Vagina (tissue), 2 donors: ENCODE results near the gene ZNF597. TPM values are rescaled to one million over a fixed set of nuclear protein-coding genes. Genes with fewer than 3 reads are reported as not detected.
A peak's percentile ranks its signal among the peaks of the same experiment; 100 is the strongest.

Experiments
- DNase-seq, 2 donors: peaks; one replicate each; pipeline ENCODE4 v3.0.0-alpha.2; 2017; ENCODE audit errors: extremely low spot score in 2 of 2
- H3K27ac ChIP-seq: fragments of 200-600 bp; sonication (generic); one replicate; pipeline ENCODE4 v1.5.1; 2019
- H3K27me3 ChIP-seq: fragments of 200-600 bp; sonication (generic); one replicate; pipeline ENCODE4 v1.5.1; 2019
- H3K36me3 ChIP-seq, 2 donors: fragments of 200-600 bp; sonication (generic); one replicate each; pipeline ENCODE4 v1.5.1; 2017 to 2019
- H3K4me1 ChIP-seq: fragments of 200-600 bp; sonication (generic); one replicate; pipeline ENCODE4 v1.5.1; 2019
- H3K4me3 ChIP-seq, 2 donors: fragments of 200-600 bp; sonication (generic); 1 replicate in 1 of 2; 2 replicates in 1 of 2; pipeline ENCODE4 v1.5.1; 2016 to 2019
- H3K9me3 ChIP-seq: fragments of 200-600 bp; sonication (generic); one replicate; pipeline ENCODE4 v1.5.1; 2019
- CTCF ChIP-seq, 3 experiments: fragments of 450-650 bp in 2 of 3; fragments of 200-600 bp in 1 of 3; sonication (generic) in 1 of 3; IDR thresholded peaks; one replicate each; pipeline ENCODE4 v1.5.1; 2017 to 2019; ENCODE audit warnings: antibody characterized with exemption in 3 of 3, mild to moderate bottlenecking in 2 of 3, moderate library complexity in 2 of 3
- POLR2A ChIP-seq, 2 donors: fragments of 450-650 bp; IDR thresholded peaks; one replicate each; pipeline ENCODE4 v1.6.1; 2017; ENCODE audit warnings: antibody characterized with exemption in 2 of 2, mild to moderate bottlenecking in 2 of 2, moderate library complexity in 2 of 2
- POLR2AphosphoS5 ChIP-seq, 2 donors: sonication (generic); formaldehyde crosslinking; IDR thresholded peaks; one replicate each; pipeline ENCODE4 v1.9.0; 2017; ENCODE audit warnings: antibody characterized with exemption in 2 of 2, mild to moderate bottlenecking in 2 of 2, low read depth in 1 of 2; ENCODE audit not compliant: insufficient read depth in 1 of 2
- intact Hi-C: fragments of 100-400 bp; cut with DNase I; formaldehyde crosslinking; loops from one replicate; pipeline ENCODE4 v1.15.1; 2023
- total RNA-seq: library from RNA; depleted of rRNA; stranded (reverse); fragments of >200 nt; gene quantifications from one replicate; pipeline ENCODE4 v1.2.3, GENCODE V29; 2016

ZNF597 gene
- total RNA-seq, 1 donor from 2014 or later: 2.0 TPM

GRCh38 chr16:3454093-3454492 lies 10.8 kb upstream of the ZNF597 start:
- no peaks in the 10 kb centered on the region for H3K9me3 ChIP-seq
- intact Hi-C loops: no loop called here
- H3K36me3 ChIP-seq: no peaks in the 10 kb centered on the region
- no peaks in the 10 kb centered on the region for H3K27me3 ChIP-seq
- no peak for DNase-seq
- TF ChIP-seq CTCF (IDR thresholded peaks at IDR 0.05) (no peak), POLR2AphosphoS5 (IDR thresholded peaks at IDR 0.05; ENCODE audit: insufficient read depth in 1 of 2, low read depth in 1 of 2) (no peak), POLR2A (IDR thresholded peaks at IDR 0.05) (no peak)
- H3K4me1 ChIP-seq: peaks cover 15% of the 10 kb centered on the region
- H3K4me3 ChIP-seq: no peak overlapping the region
- no peak overlapping the region for H3K27ac ChIP-seq

- no peaks in the 10 kb centered on the region for H3K27me3 ChIP-seq
- peak overlapping the region; percentile 52 to 59 for H3K4me3 ChIP-seq
- H3K9me3 ChIP-seq: peaks cover 5% of the 10 kb centered on the region
- H3K36me3 ChIP-seq: peaks cover 0 to 20% of the 10 kb centered on the region in 2 donors
- H3K4me1 ChIP-seq: peaks cover 7% of the 10 kb centered on the region
- intact Hi-C loops: no loop called here
- TF ChIP-seq CTCF (IDR thresholded peaks at IDR 0.05) (no peak), POLR2AphosphoS5 (IDR thresholded peaks at IDR 0.05; ENCODE audit: insufficient read depth in 1 of 2, low read depth in 1 of 2) (no peak), POLR2A (IDR thresholded peaks at IDR 0.05) (no peak)
- H3K27ac ChIP-seq: no peak overlapping the region
- DNase-seq: no peak
Measured at GRCh38 chr16:3444032-3444388, 706 bp upstream of the ZNF597 start.

- H3K36me3 ChIP-seq: peaks cover 0 to 33% of the 10 kb centered on the region in 2 donors
- H3K27me3 ChIP-seq: no peaks in the 10 kb centered on the region
- TF ChIP-seq CTCF (IDR thresholded peaks at IDR 0.05): no peak
- TF ChIP-seq POLR2AphosphoS5 (IDR thresholded peaks at IDR 0.05; ENCODE audit: insufficient read depth in 1 of 2, low read depth in 1 of 2): no peak
- H3K9me3 ChIP-seq: peaks cover 5% of the 10 kb centered on the region
- H3K27ac ChIP-seq: no peak overlapping the region
- no peak overlapping the region for H3K4me3 ChIP-seq
- peaks cover 6% of the 10 kb centered on the region for H3K4me1 ChIP-seq
- DNase-seq: no peak
- intact Hi-C loops: no loop called here
Measured at GRCh38 chr16:3439637-3440036, 3.7 kb downstream of the ZNF597 start.

GRCh38 chr16:3434373-3434772 lies 8.9 kb downstream of the ZNF597 start:
- Histone ChIP-seq H3K27ac (no peak overlapping the region), H3K4me1 (no peaks in the 10 kb centered on the region), H3K9me3 (no peaks in the 10 kb centered on the region), H3K4me3 (no peak overlapping the region), H3K36me3 (peaks cover 0 to 21% of the 10 kb centered on the region in 2 donors), H3K27me3 (no peaks in the 10 kb centered on the region)
- DNase-seq: no peak
- intact Hi-C loops: no loop called here
- TF ChIP-seq CTCF (IDR thresholded peaks at IDR 0.05) (no peak), POLR2AphosphoS5 (IDR thresholded peaks at IDR 0.05; ENCODE audit: insufficient read depth in 1 of 2, low read depth in 1 of 2) (no peak), POLR2A (IDR thresholded peaks at IDR 0.05) (no peak)

- Histone ChIP-seq H3K4me1 (no peaks in the 10 kb centered on the region), H3K27me3 (no peaks in the 10 kb centered on the region), H3K4me3 (peak overlapping the region; percentile 15 to 19), H3K27ac (no peak overlapping the region), H3K9me3 (no peaks in the 10 kb centered on the region), H3K36me3 (peaks cover 0 to 11% of the 10 kb centered on the region in 2 donors)
- TF ChIP-seq POLR2A (IDR thresholded peaks at IDR 0.05) (no peak), POLR2AphosphoS5 (IDR thresholded peaks at IDR 0.05; ENCODE audit: insufficient read depth in 1 of 2, low read depth in 1 of 2) (no peak), CTCF (IDR thresholded peaks at IDR 0.05) (no peak)
- intact Hi-C loops: no loop called here
- DNase-seq: no peak
Measured at GRCh38 chr16:3431779-3432219, 11.5 kb downstream of the ZNF597 start.
